Prostate gland (tissue), 2 donors: ENCODE measurements around the gene SCRT2.

Experiments
- POLR2A ChIP-seq: fragments of 450-650 bp; IDR thresholded peaks from one replicate; pipeline ENCODE4 v1.6.1; 2016; ENCODE audit warnings: antibody characterized with exemption, mild to moderate bottlenecking
- POLR2AphosphoS5 ChIP-seq: sonication (generic); formaldehyde crosslinking; IDR thresholded peaks from one replicate; pipeline ENCODE4 v1.6.1; 2017; ENCODE audit warnings: antibody characterized with exemption
- TF ChIP-seq, protein P1 (sequence below), 4 experiments: fragments of 200-600 bp in 2 of 4; fragments of 450-650 bp in 2 of 4; sonication (generic) in 2 of 4; IDR thresholded peaks; 1 replicate in 3 of 4; 2 replicates in 1 of 4; pipeline ENCODE4 v1.5.1; 2016 to 2019; ENCODE audit warnings: antibody characterized with exemption in 4 of 4, mild to moderate bottlenecking in 2 of 4, moderate library complexity in 2 of 4

DNA sequence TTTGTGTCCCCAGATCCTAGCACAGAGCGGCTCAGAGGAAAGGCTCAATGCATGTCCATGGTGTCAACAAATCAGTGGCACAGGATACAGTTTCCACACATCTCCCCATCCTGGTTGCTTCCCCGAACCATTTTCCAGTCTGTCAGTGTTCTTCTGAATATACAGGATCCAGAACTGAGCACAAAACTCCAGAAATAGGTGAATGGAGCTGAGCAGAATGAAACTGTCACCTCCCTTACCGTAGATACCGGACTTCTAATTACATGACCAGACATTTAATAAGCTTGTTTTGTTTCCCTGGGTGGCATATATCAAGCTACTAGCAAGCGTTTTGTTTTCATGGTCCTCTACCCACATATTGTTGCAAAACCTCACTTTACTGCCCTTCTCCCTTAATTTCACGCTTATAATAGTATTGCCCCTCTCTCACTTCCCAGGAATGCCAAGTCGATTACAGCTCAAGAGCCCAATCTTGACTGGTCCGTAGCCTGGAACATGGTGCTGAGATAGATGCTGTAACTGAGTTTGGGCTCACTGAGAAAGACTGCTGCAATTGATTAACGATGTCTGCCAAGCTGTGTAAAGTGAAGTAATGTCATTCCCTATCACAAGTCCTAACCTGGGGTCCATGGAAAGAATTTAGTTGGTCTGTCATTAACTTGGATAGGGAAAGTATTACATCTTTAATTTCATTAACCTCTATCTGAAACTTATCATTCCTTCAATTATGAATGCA is 12.0 kb upstream of the SCRT2 start:
- TF ChIP-seq, protein P1, sequence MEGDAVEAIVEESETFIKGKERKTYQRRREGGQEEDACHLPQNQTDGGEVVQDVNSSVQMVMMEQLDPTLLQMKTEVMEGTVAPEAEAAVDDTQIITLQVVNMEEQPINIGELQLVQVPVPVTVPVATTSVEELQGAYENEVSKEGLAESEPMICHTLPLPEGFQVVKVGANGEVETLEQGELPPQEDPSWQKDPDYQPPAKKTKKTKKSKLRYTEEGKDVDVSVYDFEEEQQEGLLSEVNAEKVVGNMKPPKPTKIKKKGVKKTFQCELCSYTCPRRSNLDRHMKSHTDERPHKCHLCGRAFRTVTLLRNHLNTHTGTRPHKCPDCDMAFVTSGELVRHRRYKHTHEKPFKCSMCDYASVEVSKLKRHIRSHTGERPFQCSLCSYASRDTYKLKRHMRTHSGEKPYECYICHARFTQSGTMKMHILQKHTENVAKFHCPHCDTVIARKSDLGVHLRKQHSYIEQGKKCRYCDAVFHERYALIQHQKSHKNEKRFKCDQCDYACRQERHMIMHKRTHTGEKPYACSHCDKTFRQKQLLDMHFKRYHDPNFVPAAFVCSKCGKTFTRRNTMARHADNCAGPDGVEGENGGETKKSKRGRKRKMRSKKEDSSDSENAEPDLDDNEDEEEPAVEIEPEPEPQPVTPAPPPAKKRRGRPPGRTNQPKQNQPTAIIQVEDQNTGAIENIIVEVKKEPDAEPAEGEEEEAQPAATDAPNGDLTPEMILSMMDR (IDR thresholded peaks at IDR 0.05), result no peak
- TF ChIP-seq POLR2AphosphoS5 (no peak), POLR2A (no peak)
